HCT116 (cell line): ENCODE results near the gene UXS1. TPM values are rescaled to one million over a fixed set of nuclear protein-coding genes. Genes with fewer than 3 reads are reported as not detected.

Experiments
- ATAC-seq: fragments of 200-7000 bp; cut with Tn5 transposase; 2 replicates; pipeline ENCODE4 v1.9.1; 2020; ENCODE audit warnings: mild to moderate bottlenecking, moderate library complexity
- BruUV-seq: library from RNA; stranded (reverse); fragments of 400-500 nt; replicated peaks from 2 replicates; lab custom pipeline; 2021; lab: Mats Ljungman, UMichigan
- CTCF ChIA-PET: fragments of 300-600 bp; sonication (Branson Sonifier 250); formaldehyde crosslinking; loops from one replicate; lab custom pipeline; 2021; ENCODE audit warnings: antibody characterized with exemption; lab: Charles Lee
- POLR2A ChIA-PET: fragments of 300-600, 350-600 bp; sonication (Branson Sonifier 250); formaldehyde crosslinking; loops from one replicate; lab custom pipeline; 2021; ENCODE audit warnings: antibody characterized with exemption; lab: Charles Lee
- RAD21 ChIA-PET, 2 experiments: fragments of 300-600 bp; sonication (Branson Sonifier 250); formaldehyde crosslinking; loops; one replicate each; lab custom pipeline; 2023; ENCODE audit warnings: low total read pairs in 2 of 2; ENCODE audit not compliant: uncharacterized antibody in 2 of 2, unreplicated experiment in 2 of 2, low non-redundant PET in 1 of 2; lab: Charles Lee
- DNase-seq: peaks from one replicate; pipeline ENCODE4 v3.0.0-alpha.2; 2010; ENCODE audit warnings: low read depth, low spot score
- H2AFZ ChIP-seq: fragments of 200-600 bp; shearing (Covaris generic), sonication (generic); 2 replicates; pipeline ENCODE4 v1.6.1; 2017; ENCODE audit warnings: low read depth, mixed run types, mixed read lengths, antibody characterized with exemption, low read length; ENCODE audit not compliant: poor library complexity, severe bottlenecking
- H3K27ac ChIP-seq: 2 replicates; pipeline ENCODE4 v1.5.1; 2012; ENCODE audit warnings: low read depth, low read length
- H3K27me3 ChIP-seq: fragments of 200-600 bp; sonication (generic); 2 replicates; pipeline ENCODE4 v1.6.1; 2016; ENCODE audit warnings: mixed run types, low read length, mixed read lengths; ENCODE audit not compliant: insufficient read depth
- H3K36me3 ChIP-seq, 2 experiments: fragments of 200-500 bp in 1 of 2; fragments of 200-600 bp in 1 of 2; sonication (Bioruptor generic) in 1 of 2; sonication (generic) in 1 of 2; 2 replicates each; pipeline versions ENCODE4 v1.5.1 to v1.6.1; 2014 to 2016; ENCODE audit warnings: low read length in 2 of 2, inconsistent platforms in 1 of 2, mixed read lengths in 1 of 2, mixed run types in 1 of 2; ENCODE audit not compliant: insufficient read depth in 2 of 2, control insufficient read depth in 1 of 2
- H3K4me1 ChIP-seq, 2 experiments: fragments of 200-600 bp in 1 of 2; sonication (generic) in 1 of 2; 2 replicates each; pipeline versions ENCODE4 v1.5.1 to v1.6.1; 2012 to 2017; ENCODE audit warnings: low read length in 2 of 2, inconsistent platforms in 1 of 2, mild to moderate bottlenecking in 1 of 2, mixed read lengths in 1 of 2, mixed run types in 1 of 2, moderate library complexity in 1 of 2; ENCODE audit not compliant: insufficient read depth in 2 of 2, control insufficient read depth in 1 of 2
- H3K4me2 ChIP-seq: fragments of 200-600 bp; sonication (generic); 2 replicates; pipeline ENCODE4 v1.6.1; 2017; ENCODE audit warnings: mixed run types, low read length, mixed read lengths
- H3K4me3 ChIP-seq, 2 experiments: fragments of 200-600 bp in 1 of 2; sonication (generic) in 1 of 2; replicated peaks in 1 of 2; 2 replicates each; pipeline ENCODE4 v1.5.1; 2011 to 2016; ENCODE audit warnings: low read length in 2 of 2, control low read depth in 1 of 2, low read depth in 1 of 2, mild to moderate bottlenecking in 1 of 2, mixed read lengths in 1 of 2, mixed run types in 1 of 2
- H3K79me2 ChIP-seq: fragments of 200-600 bp; sonication (generic); 2 replicates; pipeline ENCODE4 v1.6.1; 2017; ENCODE audit warnings: mild to moderate bottlenecking, mixed run types, low read length, moderate library complexity, mixed read lengths; ENCODE audit not compliant: insufficient read depth
- H3K9ac ChIP-seq: fragments of 200-600 bp; sonication (generic); 2 replicates; pipeline ENCODE4 v1.6.1; 2016; ENCODE audit warnings: low read length, mixed read lengths
- H3K9me2 ChIP-seq: fragments of 200-600 bp; sonication (generic), shearing (Covaris generic); 2 replicates; pipeline ENCODE4 v1.6.1; 2017; ENCODE audit warnings: mixed run types, mild to moderate bottlenecking, moderate library complexity; ENCODE audit not compliant: insufficient read depth
- H3K9me3 ChIP-seq, 2 experiments: fragments of 200-500 bp in 1 of 2; fragments of 200-600 bp in 1 of 2; sonication (Bioruptor generic) in 1 of 2; sonication (generic) in 1 of 2; 2 replicates each; pipeline ENCODE4 v1.6.1; 2014 to 2017; ENCODE audit warnings: low read length in 2 of 2, mixed read lengths in 2 of 2, inconsistent platforms in 1 of 2, low read depth in 1 of 2, mild to moderate bottlenecking in 1 of 2, mixed run types in 1 of 2, moderate library complexity in 1 of 2; ENCODE audit not compliant: control insufficient read depth in 1 of 2, insufficient read depth in 1 of 2
- H4K20me1 ChIP-seq: fragments of 200-600 bp; sonication (generic), shearing (Covaris generic); 2 replicates; pipeline ENCODE4 v1.6.1; 2017; ENCODE audit warnings: mixed run types, mild to moderate bottlenecking, moderate library complexity; ENCODE audit not compliant: insufficient read depth
- ATF3 ChIP-seq: IDR thresholded peaks from 2 replicates; pipeline ENCODE4 v1.6.1; 2012
- CEBPB ChIP-seq: IDR thresholded peaks from 2 replicates; pipeline ENCODE4 v1.6.1; 2012; ENCODE audit warnings: low read depth
- CTCF ChIP-seq, 3 experiments: fragments of 200-600 bp in 1 of 3; sonication (generic) in 1 of 3; IDR thresholded peaks in 2 of 3; conservative IDR thresholded peaks in 1 of 3; 2 replicates each; pipeline ENCODE4 v1.5.1; 2012 to 2017; ENCODE audit warnings: low read depth in 2 of 3, low read length in 2 of 3, antibody characterized with exemption in 1 of 3, borderline replicate concordance in 1 of 3, control low read depth in 1 of 3, mild to moderate bottlenecking in 1 of 3, mixed read lengths in 1 of 3, mixed run types in 1 of 3, moderate library complexity in 1 of 3; ENCODE audit not compliant: insufficient read depth in 1 of 3
- EGR1 ChIP-seq: IDR thresholded peaks from 2 replicates; pipeline ENCODE4 v1.6.1; 2012; ENCODE audit warnings: low read depth
- ELF1 ChIP-seq: IDR thresholded peaks from 2 replicates; pipeline ENCODE4 v1.6.1; 2012; ENCODE audit warnings: low read depth, borderline replicate concordance
- EZH2phosphoT487 ChIP-seq: fragments of 200-600 bp; IDR thresholded peaks from 2 replicates; pipeline ENCODE4 v1.6.1; 2018; ENCODE audit warnings: antibody characterized with exemption, borderline replicate concordance
- FOSL1 ChIP-seq: IDR thresholded peaks from 2 replicates; pipeline ENCODE4 v1.6.1; 2012; ENCODE audit warnings: low read depth
- MAX ChIP-seq: IDR thresholded peaks from 2 replicates; pipeline ENCODE4 v1.6.1; 2012
- POLR2A ChIP-seq: IDR thresholded peaks from 2 replicates; pipeline ENCODE4 v1.7.0; 2011; ENCODE audit warnings: borderline replicate concordance; ENCODE audit not compliant: insufficient read depth, insufficient read length; ENCODE audit errors: extremely low read depth
- POLR2AphosphoS5 ChIP-seq: IDR thresholded peaks from 2 replicates; pipeline ENCODE4 v1.6.1; 2011; ENCODE audit warnings: mild to moderate bottlenecking, low read depth, low read length, moderate library complexity
- SIN3A ChIP-seq: IDR thresholded peaks from 2 replicates; pipeline ENCODE4 v1.6.1; 2012; ENCODE audit warnings: low read depth
- SP1 ChIP-seq: IDR thresholded peaks from 2 replicates; pipeline ENCODE4 v1.6.1; 2012; ENCODE audit warnings: low read depth
- SRF ChIP-seq: IDR thresholded peaks from 2 replicates; pipeline ENCODE4 v1.6.1; 2012; ENCODE audit warnings: low read depth
- YY1 ChIP-seq: IDR thresholded peaks from 2 replicates; pipeline ENCODE4 v1.6.1; 2011; ENCODE audit warnings: low read length, low read depth, moderate library complexity, mild to moderate bottlenecking; ENCODE audit not compliant: insufficient replicate concordance; ENCODE audit errors: extremely low read depth
- ZBTB33 ChIP-seq: IDR thresholded peaks from 2 replicates; pipeline ENCODE4 v1.6.1; 2011; ENCODE audit warnings: mild to moderate bottlenecking, low read length, moderate library complexity; ENCODE audit not compliant: insufficient replicate concordance; ENCODE audit errors: extremely low read depth
- ZFX ChIP-seq: fragments of 450-650 bp; IDR thresholded peaks from 2 replicates; pipeline ENCODE4 v1.6.1; 2017
- ZNF274 ChIP-seq: fragments of 200-500 bp; sonication (Bioruptor generic); IDR thresholded peaks from 2 replicates; pipeline ENCODE4 v1.6.1; 2014; ENCODE audit warnings: mild to moderate bottlenecking, low read depth, low read length, inconsistent platforms
- intact Hi-C: fragments of 100-400 bp; cut with micrococcal nuclease; formaldehyde crosslinking; loops from 2 replicates; pipeline ENCODE4 v1.10.0; 2022
- total RNA-seq: library from RNA; stranded (reverse); gene quantifications from one replicate; pipeline ENCODE4 v1.2.1, GENCODE V29; 2021; ENCODE audit not compliant: unreplicated experiment

UXS1 gene
- total RNA-seq, 1 experiment from 2014 or later = 45.7 TPM

GRCh38 chr2:106114166-106114565 lies 79.9 kb downstream of the UXS1 start:
- H3K4me2 ChIP-seq = no peak overlapping the region
- ATAC-seq (no peak), DNase-seq (no peak)

More at GRCh38 chr2:106114166-106114565, 79.9 kb downstream of the UXS1 start:
- no TSS peak for BruUV-seq
- TF ChIP-seq SRF (no peak), POLR2A (no peak), EZH2phosphoT487 (no peak), MAX (no peak), ATF3 (no peak), CTCF (IDR thresholded peaks at IDR 0.05 in 2 of 3, conservative IDR thresholded peaks at IDR 0.05 in 1 of 3; ENCODE audit: borderline replicate concordance in 1 of 3, insufficient read depth in 1 of 3, low read depth in 2 of 3, low read length in 2 of 3) (no peak), CEBPB (no peak), POLR2AphosphoS5 (no peak), SIN3A (no peak), ELF1 (no peak), ZFX (no peak), ZNF274 (no peak), FOSL1 (no peak), YY1 (no peak), SP1 (no peak), EGR1 (no peak), ZBTB33 (no peak)
- H4K20me1 ChIP-seq = no peaks in the 10 kb centered on the region
- H3K27me3 ChIP-seq = no peaks in the 10 kb centered on the region
- no peaks in the 10 kb centered on the region for H3K9me3 ChIP-seq
- no peak overlapping the region for H3K9ac ChIP-seq
- ChIA-PET POLR2A (no interaction called here), CTCF (no interaction called here), RAD21 (no interaction called here)
- no peak overlapping the region for H2AFZ ChIP-seq
- peaks cover 15 to 51% of the 10 kb centered on the region in 2 experiments for H3K4me1 ChIP-seq
- no peak overlapping the region for H3K4me3 ChIP-seq
- intact Hi-C loops = no loop called here
- no peak overlapping the region for H3K27ac ChIP-seq
- peaks cover 6% of the 10 kb centered on the region; the same call in 1 of the 2 replicates for H3K79me2 ChIP-seq
- H3K36me3 ChIP-seq = peaks cover 6 to 7% of the 10 kb centered on the region in 2 experiments; a peak in 3 of 4 replicates
- no peaks in the 10 kb centered on the region for H3K9me2 ChIP-seq
